HG03354 (cell line): ENCODE measurements around the gene YIF1B.

Experiments used
- ATAC-seq: cut with Tn5 transposase; IDR thresholded peaks from one replicate; pipeline ENCODE4 v1.9.1; 2021; ENCODE audit warnings: mild to moderate bottlenecking; ENCODE audit not compliant: unreplicated experiment, poor library complexity, severe bottlenecking

YIF1B gene

DNA sequence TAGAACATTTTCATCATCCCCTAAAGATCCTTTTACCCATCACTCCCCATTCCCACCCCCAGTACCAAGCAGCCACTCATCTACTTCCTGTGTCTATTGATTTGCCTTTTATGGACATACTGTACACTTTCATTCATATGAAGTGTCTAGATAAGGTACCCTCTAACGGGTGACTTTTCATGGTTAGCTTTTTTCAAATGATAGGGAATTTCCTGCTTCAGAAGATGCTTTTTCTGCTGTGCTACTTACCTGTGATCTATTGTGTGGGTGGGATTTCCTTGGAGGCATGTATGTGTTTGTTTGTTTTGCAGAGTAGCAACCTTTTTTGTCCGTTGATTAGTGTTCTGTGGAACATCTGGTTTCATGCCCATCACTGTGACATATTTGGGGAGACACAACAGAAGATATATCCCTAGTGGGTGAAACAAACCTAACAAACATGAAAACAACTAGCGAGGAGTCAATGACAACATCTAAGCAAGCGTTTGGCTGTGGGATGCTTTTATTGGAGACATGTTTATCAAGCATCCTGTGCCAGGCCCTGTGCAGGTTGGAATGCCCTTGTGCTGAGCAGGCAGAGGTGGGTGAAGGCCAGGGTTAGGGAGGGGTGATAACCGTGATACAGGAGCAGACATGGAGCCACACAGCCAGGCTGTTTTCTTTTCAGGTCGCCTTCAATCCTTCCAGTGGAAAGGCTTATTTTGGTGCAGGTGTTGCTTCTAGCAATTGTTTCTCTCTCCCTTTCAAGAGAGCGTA lies 33.8 kb downstream of the YIF1B start:
- no peak for ATAC-seq

DNA sequence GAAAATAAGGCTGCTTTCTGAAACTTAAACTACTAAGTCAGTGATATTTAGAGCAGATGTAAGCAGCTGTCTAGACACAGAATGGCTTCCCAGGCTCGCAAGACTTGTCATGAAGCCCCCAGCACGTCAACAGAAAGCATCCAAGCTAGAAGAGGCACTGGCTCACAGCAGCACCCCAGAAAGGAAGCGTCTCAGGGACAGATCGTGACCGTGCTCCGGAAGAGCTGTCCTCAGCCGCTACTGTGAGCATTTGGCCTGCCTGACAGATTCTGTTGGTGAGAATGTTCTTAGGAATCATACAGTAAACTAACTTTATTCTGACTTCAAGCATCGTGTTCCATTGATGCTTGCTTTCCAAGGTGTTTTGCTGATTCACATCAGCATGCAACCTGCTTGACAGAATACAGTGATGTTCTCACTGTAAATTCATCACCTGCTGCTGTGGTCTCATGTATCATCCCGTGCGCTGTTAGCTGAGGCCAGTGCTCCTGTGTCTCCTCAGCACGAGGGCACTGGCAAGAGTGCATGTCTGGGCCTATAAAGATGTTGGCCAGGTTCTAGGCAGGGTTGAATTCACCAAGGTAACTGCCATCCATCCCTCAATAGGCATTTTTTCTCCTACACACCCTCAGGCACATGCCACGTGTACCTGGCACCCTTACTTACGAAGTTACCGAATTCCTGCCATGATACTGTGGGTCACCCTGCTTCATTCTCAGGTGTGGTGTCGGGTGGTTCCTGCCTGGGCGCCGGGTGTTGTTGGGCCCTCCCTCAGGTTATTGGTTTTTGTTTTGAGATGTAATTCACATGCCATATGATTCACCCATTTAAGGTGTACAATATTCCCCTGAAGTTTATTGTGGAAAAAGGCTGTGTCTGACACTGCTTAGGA lies 35.5 kb downstream of the YIF1B start:
- ATAC-seq: no peak

DNA sequence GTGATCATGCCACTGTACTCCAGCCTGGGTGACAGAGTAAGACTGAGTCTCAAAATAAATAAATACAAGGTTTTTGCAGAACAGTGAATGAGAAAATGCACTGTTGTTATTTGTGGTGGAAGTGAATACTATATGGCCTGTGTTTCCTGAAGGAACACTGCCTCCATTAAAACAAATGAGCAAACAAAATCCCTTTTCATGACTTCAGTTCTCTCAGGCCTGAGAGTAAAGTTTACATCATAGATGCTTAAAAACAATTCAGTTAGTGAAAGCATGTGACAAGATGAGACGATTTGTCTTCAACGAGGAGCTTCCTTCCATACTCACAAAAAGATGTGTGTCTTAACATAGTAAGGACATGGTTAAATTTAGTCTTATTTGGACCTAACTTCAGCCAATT lies 37.0 kb downstream of the YIF1B start:
- no peak for ATAC-seq

DNA sequence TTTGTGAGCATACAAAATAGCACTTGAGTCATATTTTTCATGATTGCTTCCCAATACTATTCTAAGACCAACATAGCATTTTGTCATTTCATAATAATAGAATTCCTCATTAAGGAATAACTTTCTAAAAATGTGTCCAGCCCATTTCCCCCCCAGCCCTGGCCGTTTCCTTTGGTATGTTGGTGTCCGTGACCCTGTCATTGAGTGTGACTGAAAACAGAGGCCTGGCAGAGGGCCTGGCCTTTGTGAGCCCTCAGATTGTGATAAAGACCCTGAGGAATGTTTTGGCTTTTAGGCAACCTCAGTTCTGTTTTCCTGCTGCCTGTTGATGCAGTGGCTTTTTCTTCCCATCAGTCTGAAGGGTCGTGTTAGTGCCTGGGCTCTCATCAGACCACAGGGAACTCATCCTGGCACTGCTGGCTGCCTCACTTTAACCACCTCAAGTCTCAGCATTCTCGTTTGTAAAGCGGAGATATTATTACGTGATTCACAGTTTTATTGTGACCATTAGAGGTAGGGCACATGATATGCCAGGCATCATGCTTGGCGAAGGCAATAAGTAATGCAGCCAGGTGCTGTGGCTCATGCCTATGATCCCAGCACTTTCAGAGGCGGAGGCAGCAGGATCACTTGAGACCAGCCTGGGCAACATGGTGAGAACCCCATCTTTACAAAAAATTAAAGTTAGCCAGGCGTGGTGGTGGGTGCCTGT lies 37.6 kb downstream of the YIF1B start:
- ATAC-seq: no peak

DNA sequence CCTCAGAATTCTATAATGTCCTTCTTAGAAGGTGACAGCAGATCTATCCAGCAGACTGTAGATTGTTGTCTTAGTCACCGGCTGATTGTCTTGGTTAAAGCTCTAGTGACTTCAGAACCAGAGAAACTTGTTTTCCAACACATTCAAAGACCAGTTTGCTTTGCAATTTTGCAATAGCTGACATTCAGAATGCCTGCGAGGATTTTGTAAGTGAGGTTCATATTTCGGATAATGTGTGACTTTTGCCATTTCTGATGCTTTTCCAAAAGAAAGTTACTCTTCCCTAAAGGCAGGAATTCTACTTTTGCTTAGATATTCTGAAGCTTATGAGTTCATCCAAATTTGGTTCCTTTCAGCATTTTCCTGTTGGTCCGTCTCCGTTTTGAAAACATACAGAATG lies 38.2 kb downstream of the YIF1B start:
- ATAC-seq: no peak

DNA sequence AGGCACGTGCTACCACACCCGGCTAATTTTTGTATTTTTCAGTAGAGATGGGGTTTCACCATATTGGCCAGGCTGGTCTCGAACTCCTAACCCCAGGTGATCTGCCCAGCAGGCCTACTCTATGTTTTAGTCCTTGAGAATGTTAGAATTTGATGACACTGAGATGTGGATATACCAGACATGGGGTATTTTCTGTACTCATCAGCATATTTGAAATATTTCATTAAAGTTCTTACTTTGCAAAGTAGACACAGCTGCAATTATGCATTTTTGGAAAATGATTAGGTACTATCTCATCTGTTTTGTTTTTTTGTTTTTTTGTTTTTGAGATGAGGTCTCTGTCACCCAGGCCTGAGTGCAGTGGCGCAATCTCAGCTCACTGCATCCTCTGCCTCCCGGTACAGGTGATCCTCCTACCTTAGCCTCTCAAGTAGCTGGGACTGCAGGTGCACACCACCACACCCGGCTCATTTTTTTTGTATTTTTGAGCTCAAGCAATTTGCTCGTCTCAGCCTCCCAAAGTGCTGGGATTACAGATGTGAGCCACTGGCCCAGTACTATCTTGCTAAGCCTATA lies 38.7 kb downstream of the YIF1B start:
- no peak for ATAC-seq

DNA sequence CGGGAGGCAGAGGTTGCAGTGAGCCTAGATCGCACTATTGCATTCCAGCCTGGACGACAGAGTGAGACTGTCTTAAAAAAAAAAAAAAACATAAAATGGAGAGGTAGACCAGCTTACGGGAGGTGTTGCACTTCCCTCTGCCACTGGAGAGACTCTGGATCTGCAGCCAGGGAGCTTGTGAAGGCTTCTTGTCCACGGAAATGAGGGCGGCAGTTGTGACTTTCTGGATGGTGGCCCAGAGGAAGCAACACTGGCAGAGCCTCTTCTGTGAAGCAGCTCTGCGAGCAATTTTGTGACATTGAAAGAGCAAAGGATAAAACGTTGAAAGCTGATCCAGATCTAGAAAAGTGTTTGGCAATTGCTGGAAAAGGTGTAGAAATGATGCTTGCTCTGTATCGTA lies 41.0 kb downstream of the YIF1B start:
- ATAC-seq: no peak

DNA sequence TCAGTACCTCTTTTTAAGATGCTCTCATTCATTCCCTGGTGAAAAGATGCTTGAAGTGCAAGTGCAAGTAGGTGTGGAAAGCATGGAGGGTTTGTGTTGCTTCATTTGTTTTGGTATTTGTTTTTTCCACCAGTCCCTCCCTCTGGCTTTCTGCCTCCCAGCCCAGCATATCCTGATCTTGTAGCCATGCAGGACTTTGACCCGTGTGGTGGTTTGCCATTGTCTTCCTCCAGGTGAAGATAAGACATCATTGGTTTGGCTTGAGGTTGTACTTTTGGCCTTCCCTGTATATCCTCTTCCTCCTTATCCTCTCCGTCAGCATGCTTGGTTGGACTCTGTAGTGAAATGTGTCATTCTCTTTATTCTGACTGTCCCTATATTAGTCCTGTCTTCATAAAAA lies 42.2 kb downstream of the YIF1B start:
- no peak for ATAC-seq

DNA sequence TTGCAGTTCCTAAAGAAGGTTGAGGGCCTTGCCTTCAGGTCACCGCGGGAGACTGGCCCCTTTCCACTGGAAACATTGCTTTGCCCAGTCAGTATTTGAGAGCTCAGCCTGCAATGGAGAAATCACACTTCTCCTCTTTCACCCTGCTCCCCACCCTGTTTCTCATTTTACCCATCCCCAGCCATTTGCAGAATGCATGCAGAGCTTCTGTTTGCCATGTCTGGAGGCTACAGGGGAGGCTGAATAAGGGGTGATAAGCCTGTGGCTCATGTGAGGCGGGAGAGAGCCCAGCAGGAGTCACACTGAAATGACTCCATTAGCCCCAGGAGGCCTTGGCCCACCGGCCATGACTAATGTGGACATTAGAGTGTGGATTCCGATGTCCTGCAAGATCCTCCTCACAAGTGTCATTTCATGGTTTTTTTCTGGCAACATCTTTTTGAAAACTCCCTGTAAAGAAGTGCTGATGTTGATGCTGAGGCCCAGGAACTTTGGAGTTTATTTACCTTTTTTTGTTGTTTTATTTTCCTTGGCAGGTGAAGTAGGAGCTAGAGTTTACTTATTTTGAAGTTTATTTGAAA lies 45.1 kb downstream of the YIF1B start:
- no peak for ATAC-seq

DNA sequence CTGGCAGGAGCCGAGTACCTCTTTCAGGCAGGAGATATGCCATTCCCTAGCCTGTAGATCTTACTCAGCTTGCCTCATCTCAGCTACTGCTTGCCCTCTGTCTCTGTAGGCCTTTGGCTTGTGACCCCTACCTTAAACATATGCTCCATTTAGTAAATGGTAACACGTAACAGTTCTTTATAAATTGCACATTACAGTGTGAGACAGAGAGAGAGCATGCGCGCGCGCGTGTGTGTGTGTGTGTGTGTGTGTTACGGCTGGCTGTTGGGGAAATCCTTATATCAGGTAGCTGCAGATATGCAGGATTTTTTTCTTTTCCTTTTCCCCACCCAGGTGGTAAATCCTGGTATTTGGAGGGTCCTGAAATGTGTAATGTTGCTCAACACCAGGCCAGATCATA lies 47.2 kb downstream of the YIF1B start:
- ATAC-seq: no peak

DNA sequence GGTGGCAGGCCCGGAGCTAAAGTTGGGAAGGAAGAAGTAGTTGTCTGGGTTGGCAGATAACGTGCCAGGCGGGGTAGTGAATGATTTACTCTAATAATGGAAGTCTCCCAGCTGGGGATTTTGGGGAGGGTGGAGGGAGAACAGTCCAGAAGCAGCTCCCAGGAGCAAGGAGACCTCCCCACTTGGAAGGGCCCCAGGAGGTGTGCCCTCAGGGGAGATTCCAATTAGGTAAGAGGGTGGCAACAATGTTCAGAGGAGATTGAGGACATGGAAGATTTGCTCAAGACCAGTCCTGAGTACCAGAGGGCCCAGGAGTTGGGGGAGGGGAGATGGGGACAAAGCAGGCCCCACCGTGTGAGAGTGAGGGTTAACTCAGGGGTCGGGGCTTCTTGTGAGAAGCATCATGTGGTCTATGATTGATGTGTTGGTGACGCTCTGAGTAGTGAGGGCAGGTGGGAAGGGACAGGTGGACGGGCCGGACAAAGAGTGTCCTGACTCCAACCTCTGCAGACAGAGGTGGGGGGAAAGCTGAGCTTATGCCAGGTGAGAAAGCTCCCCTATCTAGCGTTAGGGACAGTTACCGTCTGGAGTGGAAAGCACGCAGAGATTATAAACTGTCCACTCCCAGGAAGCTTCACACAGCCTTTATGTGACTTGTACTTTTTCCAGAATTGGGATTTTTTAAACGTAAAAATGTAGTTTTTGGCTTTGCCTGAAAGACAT lies 47.8 kb downstream of the YIF1B start:
- no peak for ATAC-seq

DNA sequence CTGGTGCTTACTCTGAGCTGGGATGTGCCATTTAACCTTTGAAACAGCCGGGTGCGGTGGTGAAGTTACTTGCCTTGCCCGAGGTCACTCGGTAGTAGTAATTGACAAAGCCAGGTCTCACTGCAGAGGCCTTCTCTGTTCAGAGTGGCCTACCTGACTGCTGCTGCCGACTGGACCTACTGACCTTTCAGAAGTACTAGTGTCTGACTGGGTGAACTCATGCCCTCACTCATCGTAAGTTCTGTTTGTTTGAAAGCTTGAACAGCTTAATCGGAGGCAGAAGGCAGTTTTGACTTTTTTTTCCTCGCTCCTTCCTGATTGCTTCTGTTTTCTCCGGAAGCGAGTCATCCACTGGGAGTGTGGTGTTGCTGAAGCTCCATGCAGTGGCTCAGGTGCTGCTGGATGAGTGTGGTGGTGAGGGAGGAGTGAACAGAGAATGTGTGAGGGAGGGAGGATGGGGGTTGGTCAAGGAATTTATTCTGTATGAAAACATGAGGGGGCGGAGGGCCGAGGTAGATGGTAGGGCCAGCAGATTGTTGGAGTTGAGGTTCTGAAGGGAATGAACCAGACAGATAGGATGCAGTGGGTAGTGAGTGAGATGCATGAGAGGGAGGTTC lies 48.7 kb downstream of the YIF1B start:
- no peak for ATAC-seq

DNA sequence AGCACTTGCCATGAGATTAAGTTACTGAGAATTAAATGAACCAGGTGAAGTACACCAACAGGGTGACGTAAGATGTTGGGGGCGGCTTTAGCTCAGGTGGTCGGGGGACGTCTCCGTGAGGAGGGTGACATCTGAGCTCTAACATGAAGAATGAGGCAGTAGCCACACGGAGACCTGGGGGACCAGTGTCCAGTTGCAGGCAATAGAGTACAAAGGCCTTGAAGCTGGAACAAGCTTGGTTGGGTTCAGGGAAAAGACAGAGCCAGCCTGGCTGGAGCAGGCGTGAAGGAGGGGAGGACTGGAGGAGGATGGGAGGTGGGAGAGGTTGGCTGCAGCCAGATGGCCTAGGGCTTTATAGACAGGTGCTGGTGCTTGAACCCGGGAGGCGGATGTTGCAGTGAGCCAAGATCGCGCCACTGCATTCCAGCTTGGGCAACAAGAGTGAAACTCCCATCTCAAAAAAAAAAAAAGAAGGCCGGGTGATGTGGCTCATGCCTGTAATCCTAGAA lies 49.8 kb downstream of the YIF1B start:
- no peak for ATAC-seq

DNA sequence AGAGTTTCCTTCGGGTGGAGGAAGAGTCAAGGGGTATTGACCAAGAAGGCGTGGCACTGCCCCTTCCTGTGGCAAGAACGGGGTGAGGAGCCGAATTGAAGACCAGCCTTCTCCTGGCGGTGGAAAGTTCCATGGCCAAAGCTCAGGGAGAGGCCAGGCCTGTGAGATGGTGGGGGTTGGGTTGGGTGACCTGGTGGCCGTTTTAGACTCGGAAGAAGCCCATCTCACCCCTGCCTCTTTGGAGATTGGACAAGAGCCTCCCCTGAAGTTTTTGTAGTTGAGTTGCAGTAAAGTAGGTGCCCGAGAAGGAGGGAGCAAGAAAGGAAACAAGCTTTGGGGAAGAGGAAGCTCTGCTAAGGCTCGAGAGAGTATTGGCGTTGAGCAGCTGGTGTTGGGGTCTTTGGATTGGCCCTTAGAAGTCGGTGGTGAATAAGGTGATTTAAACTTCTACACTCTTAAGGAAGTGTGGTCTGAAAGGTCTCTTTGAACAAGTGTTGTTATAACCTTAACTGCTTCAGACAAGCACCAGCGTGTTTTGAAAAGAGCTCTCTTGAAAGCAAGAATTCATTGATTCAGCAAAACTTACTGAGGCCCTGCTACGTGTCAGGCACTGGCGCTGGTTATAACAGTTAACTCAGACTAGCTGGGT lies 50.4 kb downstream of the YIF1B start:
- ATAC-seq: no peak

DNA sequence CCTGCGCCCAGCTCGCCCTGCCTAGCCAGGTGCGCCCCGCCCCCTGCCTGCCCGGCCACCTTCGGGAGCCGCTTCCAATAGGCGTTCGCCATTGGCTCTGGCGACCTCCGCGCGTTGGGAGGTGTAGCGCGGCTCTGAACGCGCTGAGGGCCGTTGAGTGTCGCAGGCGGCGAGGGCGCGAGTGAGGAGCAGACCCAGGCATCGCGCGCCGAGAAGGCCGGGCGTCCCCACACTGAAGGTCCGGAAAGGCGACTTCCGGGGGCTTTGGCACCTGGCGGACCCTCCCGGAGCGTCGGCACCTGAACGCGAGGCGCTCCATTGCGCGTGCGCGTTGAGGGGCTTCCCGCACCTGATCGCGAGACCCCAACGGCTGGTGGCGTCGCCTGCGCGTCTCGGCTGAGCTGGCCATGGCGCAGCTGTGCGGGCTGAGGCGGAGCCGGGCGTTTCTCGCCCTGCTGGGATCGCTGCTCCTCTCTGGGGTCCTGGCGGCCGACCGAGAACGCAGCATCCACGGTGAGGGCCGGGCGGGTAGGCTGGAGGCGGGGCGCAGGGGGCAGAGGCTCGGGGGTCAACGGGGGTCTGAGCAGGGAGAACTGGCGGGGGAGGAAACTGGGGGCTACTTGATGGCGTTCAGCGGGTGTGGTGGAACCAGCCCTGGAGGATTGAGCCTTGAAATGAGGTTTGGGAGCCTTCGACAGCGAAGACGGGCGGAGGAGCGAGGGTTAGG lies 51.1 kb downstream of the YIF1B start, which contains the start of gene SPINT2:
Gene SPINT2 (plus strand): TSS at position 88 of the 727 bp plus-strand sequence. CDS start 320 bp downstream, at position 408.
- ATAC-seq: peak; percentile 41

DNA sequence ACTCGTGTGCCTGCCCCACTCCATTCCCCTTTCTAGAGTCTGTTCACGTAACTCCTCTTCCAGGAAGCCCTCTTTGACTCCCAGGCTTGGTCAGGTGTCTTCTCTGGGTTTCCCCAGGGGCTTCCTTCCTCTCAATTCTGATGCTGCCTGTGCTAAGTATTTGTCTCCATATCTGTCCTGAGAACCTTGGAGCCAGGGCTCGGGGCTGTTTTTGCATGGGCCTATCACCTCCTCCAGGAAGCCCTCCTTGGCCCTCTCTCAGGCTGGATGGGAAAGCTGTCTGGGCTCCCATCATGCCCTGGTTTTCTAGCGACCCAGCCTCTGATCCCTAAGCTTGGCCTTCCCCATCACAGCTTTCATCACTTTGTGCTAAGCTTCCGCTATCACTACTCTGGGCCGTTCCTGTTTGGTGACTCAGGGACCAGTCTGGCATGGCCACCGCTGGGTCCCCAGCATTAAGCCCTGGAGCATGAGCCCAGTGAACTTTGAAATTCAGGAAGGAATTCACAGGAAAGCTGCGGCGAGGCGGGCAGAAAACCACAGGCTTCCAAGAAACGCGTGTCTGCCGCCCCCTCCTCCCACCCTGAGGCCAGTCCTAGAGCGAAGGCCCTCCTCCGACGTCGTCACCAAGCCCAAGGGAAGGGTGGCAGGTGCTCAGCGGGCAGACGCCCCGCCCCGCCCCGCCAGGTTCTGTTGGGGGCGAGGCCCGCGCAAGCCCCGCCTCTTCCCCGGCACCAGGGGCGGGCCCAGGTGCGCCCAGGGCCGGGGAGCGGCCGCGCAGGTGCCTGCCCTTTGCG lies 51.9 kb downstream of the YIF1B start:
- peak; percentile 75 for ATAC-seq
